Amygdala (tissue), 56 donors: ENCODE data around the gene PTPRG.

Source experiments
- DNase-seq, 56 donors: peaks; one replicate each; lab custom pipeline; 2025; lab: John Stamatoyannopoulos, UW

PTPRG gene

GRCh38 chr3:61615643-61616042 is 54.3 kb downstream of the PTPRG start:
- DNase-seq: no peak

GRCh38 chr3:61616586-61616985 is 55.2 kb downstream of the PTPRG start:
- no peak for DNase-seq

GRCh38 chr3:61617041-61617440 is 55.7 kb downstream of the PTPRG start:
- DNase-seq: peak in 1 of 56 donors; percentile 11

DNA sequence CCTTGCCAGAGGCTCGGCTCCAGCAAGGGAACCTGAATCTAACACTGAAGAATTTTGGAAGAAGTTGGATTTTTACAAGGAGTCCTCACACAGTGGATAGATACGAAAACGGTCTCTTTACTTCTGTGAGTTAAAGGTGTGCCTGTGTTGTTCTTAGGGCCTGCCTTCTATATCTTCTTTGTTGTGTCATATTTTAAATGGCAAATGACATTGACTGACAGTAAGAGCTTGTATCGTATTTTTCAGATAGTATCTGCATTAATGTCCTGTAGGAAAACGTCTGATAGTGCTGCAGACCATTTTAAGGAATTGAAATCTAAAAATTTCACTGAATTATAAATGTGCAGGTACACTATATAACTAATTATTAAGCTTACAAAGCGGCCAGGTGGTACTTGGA is 56.3 kb downstream of the PTPRG start:
- DNase-seq: no peak

DNA sequence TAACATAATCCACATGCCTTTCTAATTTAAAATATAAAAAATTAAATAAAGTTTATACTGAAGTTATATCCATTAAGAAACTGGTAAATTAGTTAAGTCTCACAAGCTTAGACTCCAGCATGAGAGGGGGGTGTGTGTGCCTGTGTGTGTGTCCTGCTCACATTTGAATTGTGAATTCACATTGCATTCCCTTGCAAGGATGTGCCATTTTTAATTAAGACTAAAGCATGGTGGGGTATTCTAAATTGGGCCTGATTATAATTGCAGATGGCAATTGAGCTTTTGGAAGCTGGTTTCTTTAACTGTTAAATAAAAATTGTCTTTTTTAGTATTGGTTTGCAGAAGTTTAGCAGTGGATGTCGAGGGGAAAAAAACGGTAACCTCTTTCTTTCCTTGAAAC is 56.9 kb downstream of the PTPRG start:
- no peak for DNase-seq

- no peak for DNase-seq
Measured at GRCh38 chr3:61618871-61619270, 57.5 kb downstream of the PTPRG start.

GRCh38 chr3:61620073-61620472 is 58.7 kb downstream of the PTPRG start:
- no peak for DNase-seq

GRCh38 chr3:61624300-61624699 is 62.9 kb downstream of the PTPRG start:
- DNase-seq: no peak

GRCh38 chr3:61625429-61625828 is 64.1 kb downstream of the PTPRG start:
- no peak for DNase-seq

DNA sequence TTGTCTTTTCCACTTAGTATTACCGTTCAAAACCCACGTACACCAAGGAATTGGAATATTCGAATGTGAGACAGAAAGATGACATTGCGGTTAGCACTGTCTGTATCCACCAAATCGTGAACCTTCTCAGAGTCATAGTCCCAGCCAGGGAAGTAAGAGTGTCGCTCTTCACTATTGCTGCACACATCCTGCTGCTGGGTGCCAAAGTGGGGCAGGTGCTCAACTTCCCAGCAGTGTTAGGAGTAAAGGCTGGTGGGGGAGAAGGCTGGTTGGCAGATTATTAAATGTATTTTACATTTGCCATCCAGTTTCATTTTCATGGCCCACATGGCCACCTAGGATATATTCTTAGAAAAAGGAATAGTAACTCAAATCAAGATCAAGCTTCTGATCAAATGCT is 65.1 kb downstream of the PTPRG start:
- no peak for DNase-seq

- DNase-seq: no peak
Measured at GRCh38 chr3:61627768-61628185, 66.4 kb downstream of the PTPRG start.

DNA sequence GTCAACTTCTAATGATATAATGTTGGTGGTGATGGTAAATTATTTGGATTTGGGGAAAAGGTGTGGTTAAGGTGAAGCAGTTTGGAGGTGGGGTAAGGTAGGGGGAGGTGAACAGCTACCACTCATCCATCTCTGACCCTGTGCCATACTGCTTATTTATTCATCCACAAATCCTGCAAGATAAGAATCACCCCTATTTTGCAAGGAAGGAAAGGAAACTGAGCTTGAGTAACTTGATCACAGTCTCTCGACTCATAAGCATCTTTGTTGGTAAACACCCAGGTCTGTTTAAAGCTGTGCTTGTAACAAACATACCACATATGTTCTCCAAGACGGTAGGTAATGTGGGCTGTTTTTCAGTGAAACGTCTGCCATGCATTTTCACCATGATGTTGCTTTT is 67.3 kb downstream of the PTPRG start:
- DNase-seq: no peak

- no peak for DNase-seq
Measured at GRCh38 chr3:61629442-61629841, 68.1 kb downstream of the PTPRG start.

DNA sequence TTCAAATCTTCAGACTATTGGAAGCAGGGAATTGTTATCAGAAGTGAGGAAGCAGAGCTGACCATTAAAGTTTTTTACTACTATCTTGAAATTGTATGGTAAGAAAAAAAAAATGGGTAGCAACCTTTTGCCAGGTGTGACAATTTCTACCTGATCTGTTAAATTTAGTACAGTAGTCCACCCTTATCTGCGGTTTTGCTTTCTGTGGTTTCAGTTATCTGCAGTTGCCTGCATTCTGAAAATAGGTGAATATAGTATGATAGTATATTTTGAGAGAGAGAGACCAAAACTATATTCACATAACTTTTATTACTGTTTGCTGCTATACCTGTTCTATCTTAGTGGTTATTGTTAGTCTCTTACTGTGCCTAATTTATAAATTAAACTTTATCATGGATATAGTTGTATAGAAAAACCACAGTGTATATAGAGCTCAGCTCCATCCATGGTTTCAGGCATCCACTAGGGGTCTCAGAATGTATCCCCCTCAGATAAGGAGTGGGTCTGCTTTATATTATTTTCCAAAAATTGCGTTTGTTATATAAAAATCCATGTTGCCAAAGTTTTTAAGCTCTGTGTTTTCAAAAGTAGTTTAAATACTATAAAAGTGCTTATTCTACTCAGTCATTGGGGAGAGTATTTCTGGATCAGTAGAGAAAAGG is 69.9 kb downstream of the PTPRG start:
- no peak for DNase-seq

DNA sequence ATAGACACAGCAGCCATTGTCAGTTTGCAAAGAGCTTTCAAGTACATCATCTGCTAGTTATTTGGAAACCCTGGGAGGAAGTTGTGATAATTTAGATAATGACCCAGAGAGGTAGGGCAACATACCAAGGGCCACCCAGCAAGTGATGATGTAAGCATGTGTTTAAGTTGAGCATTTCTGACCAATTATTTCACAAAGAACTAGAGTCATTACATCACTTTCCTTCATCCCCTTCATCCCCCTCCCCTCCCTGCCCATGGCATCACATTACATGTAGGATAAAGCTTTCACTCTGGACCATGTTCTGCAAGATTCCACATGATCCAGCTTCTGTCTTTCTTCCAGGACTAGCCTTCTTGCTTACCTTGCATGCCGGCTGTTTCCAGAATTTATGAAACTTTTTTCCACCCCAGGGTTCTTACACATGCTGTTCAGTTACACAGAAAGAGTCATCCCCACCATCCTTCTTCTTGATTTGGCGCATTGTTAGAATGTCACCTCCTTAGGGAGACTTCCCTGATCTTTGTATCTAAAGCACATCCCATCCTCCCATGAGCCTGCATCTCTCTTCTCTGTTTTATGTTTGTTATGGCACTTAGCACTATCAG is 71.3 kb downstream of the PTPRG start:
- no peak for DNase-seq

DNA sequence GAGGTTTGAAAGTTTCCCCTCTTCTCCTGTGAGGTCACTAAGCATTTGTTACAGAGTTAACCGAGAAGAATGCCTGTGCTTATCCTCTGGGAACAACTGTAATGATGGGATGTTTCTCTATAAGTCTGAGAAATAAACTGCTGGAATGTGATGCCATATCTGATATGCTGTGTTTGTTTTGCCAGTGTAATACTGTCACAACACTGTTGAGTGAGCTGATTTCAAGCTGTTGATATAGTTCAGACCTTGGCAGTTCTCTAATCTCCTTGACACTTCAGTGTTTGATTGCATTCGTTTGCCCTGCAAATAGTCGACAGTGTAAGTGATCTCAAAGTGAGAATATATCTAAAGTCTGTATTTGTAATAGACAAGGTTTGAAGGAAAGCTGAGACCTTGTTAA is 73.3 kb downstream of the PTPRG start:
- DNase-seq: no peak

DNA sequence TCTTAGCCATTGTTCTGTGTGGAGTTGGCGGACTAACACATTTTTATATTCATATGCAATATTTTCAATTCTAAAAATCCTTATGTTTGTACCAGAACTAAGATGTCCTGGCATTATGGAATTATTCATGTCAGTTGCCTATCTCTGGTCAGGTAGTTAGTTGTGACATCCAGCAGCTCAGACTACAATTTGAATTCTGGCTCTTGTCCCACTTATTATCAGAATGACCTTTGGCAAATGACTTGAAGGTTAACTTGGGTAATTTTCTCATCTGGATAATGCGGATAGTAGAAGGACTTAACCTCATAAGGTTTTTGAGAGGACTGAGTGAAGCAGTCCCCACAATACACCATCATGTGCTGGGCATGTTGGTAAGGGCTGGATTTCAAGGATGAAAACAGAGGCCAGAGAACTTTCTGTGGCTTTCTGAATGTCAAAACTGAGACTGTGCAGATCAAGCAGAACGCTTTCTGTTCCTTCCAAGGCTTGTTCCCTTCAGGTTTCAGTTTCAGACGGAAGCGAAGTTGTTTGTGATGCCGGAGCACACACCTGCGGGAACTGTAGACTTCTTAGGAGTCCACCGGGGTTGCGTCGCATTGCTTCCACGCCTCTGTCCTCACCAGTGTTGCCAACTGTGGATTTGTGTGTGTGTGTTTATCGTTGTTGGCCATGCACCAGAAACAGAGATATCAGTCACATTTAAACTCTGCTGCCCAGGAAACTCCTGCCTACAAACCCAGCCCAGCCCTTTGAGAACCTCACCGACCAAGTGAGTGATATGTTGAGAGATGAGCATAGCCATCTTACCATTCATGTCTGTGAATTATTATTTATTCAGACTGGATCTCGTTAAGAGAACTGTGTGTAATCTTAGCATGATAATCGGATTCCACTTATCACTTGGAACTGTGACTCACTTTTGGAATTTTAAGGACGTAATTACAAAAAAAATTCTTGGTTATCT is 76.0 kb downstream of the PTPRG start:
- peak in 1 of 56 donors; percentile 2 for DNase-seq

- no peak for DNase-seq
Measured at GRCh38 chr3:61638741-61639140, 77.4 kb downstream of the PTPRG start.

GRCh38 chr3:61639991-61640390 is 78.6 kb downstream of the PTPRG start:
- no peak for DNase-seq

GRCh38 chr3:61645148-61645547 is 83.8 kb downstream of the PTPRG start:
- DNase-seq: no peak

DNA sequence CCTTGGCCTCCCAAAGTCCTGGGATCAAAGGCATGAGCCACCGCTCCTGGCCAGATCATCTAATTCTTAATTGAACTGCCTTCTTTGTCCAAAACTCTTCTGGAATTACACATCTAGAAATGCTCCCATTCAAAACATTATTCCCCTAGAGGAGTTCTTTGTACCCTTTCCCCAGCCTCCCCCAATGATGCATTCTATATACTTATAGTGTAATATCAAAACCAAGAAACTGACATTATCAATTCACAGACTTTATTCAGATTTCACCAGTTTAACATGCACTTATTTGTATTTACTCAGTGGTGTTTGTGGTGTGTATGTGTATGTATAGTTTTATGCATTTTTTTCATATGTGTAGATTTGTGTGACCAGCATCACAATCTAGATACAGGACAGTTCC is 85.0 kb downstream of the PTPRG start:
- DNase-seq: no peak
